ELF-1 (cell line): ENCODE measurements around the gene BAG3.
"Not testable (repeated sequence)": the region's sequence is repeated elsewhere in the genome, so short reads cannot be mapped to it uniquely, and the experiment has no call there.

Experiments
- DNase-seq: peaks from one replicate; pipeline ENCODE4 v3.0.0-alpha.2; 2016; ENCODE audit warnings: low read depth, low spot score

BAG3 gene

GRCh38 chr10:119650692-119651513, at the start of gene BAG3:
TSS of gene BAG3 (plus strand) at chr10:119651380. CDS start at chr10:119651676, 296 bp downstream.
- peak; percentile 86 for DNase-seq

GRCh38 chr10:119602241-119603095, 48.7 kb upstream of the BAG3 start:
- DNase-seq: peak; percentile 73

- no peak for DNase-seq
These were observed 46.7 kb upstream of the BAG3 start for GRCh38 chr10:119604468-119604867.

GRCh38 chr10:119608316-119609155, 42.6 kb upstream of the BAG3 start:
- DNase-seq: peak; percentile 42

GRCh38 chr10:119609516-119609915, 41.7 kb upstream of the BAG3 start:
- no peak for DNase-seq

GRCh38 chr10:119611433-119611832, 39.7 kb upstream of the BAG3 start:
- DNase-seq: no peak

GRCh38 chr10:119613741-119614140, 37.4 kb upstream of the BAG3 start:
- DNase-seq: no peak

- no peak for DNase-seq
These were observed 36.5 kb upstream of the BAG3 start for GRCh38 chr10:119614686-119615085.

- DNase-seq: no peak
These were observed 34.2 kb upstream of the BAG3 start for GRCh38 chr10:119616882-119617570.

- DNase-seq: no peak
These were observed 32.0 kb upstream of the BAG3 start for GRCh38 chr10:119619215-119619614.

- not testable (repeated sequence) for DNase-seq
These were observed 31.4 kb upstream of the BAG3 start for GRCh38 chr10:119619811-119620210.

- DNase-seq: peak; percentile 27
These were observed 30.7 kb upstream of the BAG3 start for GRCh38 chr10:119620241-119621077.

GRCh38 chr10:119621078-119621384, 30.1 kb upstream of the BAG3 start:
- DNase-seq: no peak

- no peak for DNase-seq
These were observed 25.5 kb upstream of the BAG3 start for GRCh38 chr10:119625570-119626280.

GRCh38 chr10:119630300-119630699, 20.9 kb upstream of the BAG3 start:
- DNase-seq: no peak

GRCh38 chr10:119633538-119634218, 17.5 kb upstream of the BAG3 start:
- DNase-seq: no peak

- no peak for DNase-seq
These were observed 17.0 kb upstream of the BAG3 start for GRCh38 chr10:119634219-119634544.

GRCh38 chr10:119637631-119638030, 13.5 kb upstream of the BAG3 start:
- no peak for DNase-seq

GRCh38 chr10:119638982-119639381, 12.2 kb upstream of the BAG3 start:
- DNase-seq: no peak
